K562 (cell line): Measurements from ENCODE around the gene RALGAPA2. TPM values are rescaled to one million over a fixed set of nuclear protein-coding genes. Genes with fewer than 3 reads are reported as not detected.

Experiments used
- ATAC-seq: fragments of 200-7000 bp; cut with Tn5 transposase; 3 replicates; pipeline ENCODE4 v1.9.1; 2020; ENCODE audit warnings: moderate library complexity
- BruUV-seq: library from RNA; stranded (reverse); fragments of 400-500 nt; replicated peaks from 2 replicates; lab custom pipeline; 2021; lab: Mats Ljungman, UMichigan
- CTCF ChIA-PET: fragments of 300-600 bp; formaldehyde crosslinking; extraction: SDS; loops from one replicate; lab custom pipeline; 2021; ENCODE audit warnings: low intra/inter-chr PET ratio; lab: Yijun Ruan, JAX
- POLR2A ChIA-PET: fragments of 300-600, 350-650 bp; sonication (Branson Sonifier 250); formaldehyde crosslinking; extraction: SDS; loops from one replicate; lab custom pipeline; 2021; ENCODE audit warnings: antibody characterized with exemption, inconsistent platforms; lab: Yijun Ruan, JAX
- DNase-seq, 4 experiments: peaks; one replicate each; pipeline versions ENCODE4 v3.0.0 to v3.0.0-alpha.2; 2011 to 2018; ENCODE audit warnings: low spot score in 3 of 4, mixed read lengths in 3 of 4; ENCODE audit errors: extremely low read depth in 1 of 4
- FAIRE-seq: peaks from 2 replicates; lab custom pipeline; 2011; peaks lifted over from hg19 to GRCh38; lab: Jason Lieb, UNC
- H2AFZ ChIP-seq: 2 replicates; pipeline ENCODE4 v1.6.0; 2011; ENCODE audit warnings: low read depth, low read length, control low read depth, inconsistent platforms
- H3K27ac ChIP-seq: fragments of 200-600 bp; 3 replicates; pipeline ENCODE4 v1.8.0; 2011; ENCODE audit warnings: low read depth, mild to moderate bottlenecking, control low read depth, inconsistent platforms, low read length, moderate library complexity, mixed read lengths; ENCODE audit errors: extremely low read depth
- H3K27me3 ChIP-seq, 2 experiments: fragments of 300-600 bp in 1 of 2; 2 replicates in 1 of 2; 3 replicates in 1 of 2; pipeline versions ENCODE4 v1.6.0 to v1.8.0; 2011; ENCODE audit warnings: inconsistent platforms in 2 of 2, low read length in 2 of 2, mild to moderate bottlenecking in 1 of 2, mixed read lengths in 1 of 2, moderate library complexity in 1 of 2; ENCODE audit not compliant: control insufficient read depth in 2 of 2, insufficient read depth in 2 of 2
- H3K36me3 ChIP-seq: fragments of 300-600 bp; 3 replicates; pipeline ENCODE4 v1.8.0; 2011; ENCODE audit warnings: mild to moderate bottlenecking, low read length, inconsistent platforms; ENCODE audit not compliant: control insufficient read depth, insufficient read depth
- H3K4me1 ChIP-seq, 2 experiments: fragments of 200-600 bp in 1 of 2; replicated peaks in 1 of 2; 2 replicates in 1 of 2; 3 replicates in 1 of 2; pipeline versions ENCODE4 v1.5.1 to v1.8.0; 2011; ENCODE audit warnings: inconsistent platforms in 2 of 2, low read length in 2 of 2, mild to moderate bottlenecking in 1 of 2, mixed read lengths in 1 of 2, moderate library complexity in 1 of 2; ENCODE audit not compliant: control insufficient read depth in 2 of 2, insufficient read depth in 2 of 2
- H3K4me2 ChIP-seq: 2 replicates; pipeline ENCODE4 v1.6.1; 2011; ENCODE audit warnings: low read length, control low read depth, inconsistent platforms, mixed read lengths; ENCODE audit not compliant: insufficient read depth
- H3K4me3 ChIP-seq: fragments of 200-600 bp; sonication (generic), shearing (Covaris generic); 2 replicates; pipeline ENCODE4 v1.5.1; 2016; ENCODE audit warnings: control low read depth, inconsistent platforms
- H3K79me2 ChIP-seq: fragments of 200-600 bp; 3 replicates; pipeline ENCODE4 v1.8.0; 2011; ENCODE audit warnings: low read length, inconsistent platforms; ENCODE audit not compliant: control insufficient read depth, insufficient read depth
- H3K9ac ChIP-seq, 2 experiments: 2 replicates each; pipeline versions ENCODE4 v1.6.0 to v1.6.1; 2011; ENCODE audit warnings: low read depth in 2 of 2, low read length in 2 of 2, control low read depth in 1 of 2, inconsistent platforms in 1 of 2, mild to moderate bottlenecking in 1 of 2, mixed read lengths in 1 of 2; ENCODE audit not compliant: insufficient read depth in 1 of 2
- H3K9me1 ChIP-seq: one replicate; pipeline ENCODE4 v1.6.0; 2011; ENCODE audit warnings: inconsistent platforms, mild to moderate bottlenecking, low read length, moderate library complexity; ENCODE audit not compliant: control insufficient read depth, insufficient read depth
- H3K9me3 ChIP-seq: replicated peaks from 2 replicates; pipeline ENCODE4 v1.5.1; 2011; ENCODE audit warnings: low read depth, low read length, inconsistent platforms; ENCODE audit not compliant: control insufficient read depth, insufficient read depth
- H4K20me1 ChIP-seq: replicated peaks from 2 replicates; pipeline ENCODE4 v1.6.1; 2011; ENCODE audit warnings: low read length, inconsistent platforms, mixed read lengths; ENCODE audit not compliant: control insufficient read depth, insufficient read depth
- CREB1 ChIP-seq, 2 experiments: sonication (generic) in 1 of 2; formaldehyde crosslinking in 1 of 2; IDR thresholded peaks; 2 replicates each; pipeline versions ENCODE4 v1.6.1 to v1.8.0; 2012 to 2022; ENCODE audit warnings: inconsistent platforms in 1 of 2, mild to moderate bottlenecking in 1 of 2, missing genetic modification reagents in 1 of 2, moderate library complexity in 1 of 2
- DPF2 ChIP-seq: fragments of 450-650 bp; IDR thresholded peaks from 2 replicates; pipeline ENCODE4 v1.6.1; 2016
- ILK ChIP-seq: fragments of 450-650 bp; IDR thresholded peaks from 2 replicates; pipeline ENCODE4 v1.6.1; 2016; ENCODE audit warnings: missing genetic modification characterization, low read depth, mild to moderate bottlenecking, missing compliant biosample characterization, moderate library complexity, borderline replicate concordance
- MEF2D ChIP-seq: conservative IDR thresholded peaks from 2 replicates; pipeline ENCODE4 v1.6.1; 2016; ENCODE audit warnings: low read depth, missing genetic modification characterization, missing compliant biosample characterization
- NCOA4 ChIP-seq: fragments of 450-650 bp; IDR thresholded peaks from 2 replicates; pipeline ENCODE4 v1.6.1; 2018; ENCODE audit warnings: mild to moderate bottlenecking; ENCODE audit not compliant: partially characterized antibody
- NONO ChIP-seq, 2 experiments: fragments of 200-400 bp in 1 of 2; fragments of 450-650 bp in 1 of 2; formaldehyde crosslinking in 1 of 2; IDR thresholded peaks; 2 replicates each; pipeline ENCODE4 v1.6.1; 2017; ENCODE audit warnings: low read depth in 2 of 2, mild to moderate bottlenecking in 2 of 2, moderate library complexity in 2 of 2, low read length in 1 of 2
- SMAD3 ChIP-seq: fragments of 450-650 bp; formaldehyde crosslinking; conservative IDR thresholded peaks from 2 replicates; pipeline ENCODE4 v1.4.0; 2020; ENCODE audit warnings: mild to moderate bottlenecking
- WGBS: fragments of 100-300 bp; shearing (Covaris generic); methylation state at CpG from one replicate; pipeline ENCODE4 v1.1.6; 2016; ENCODE audit warnings: low coverage, mixed read lengths; ENCODE audit not compliant: insufficient coverage; ENCODE audit errors: missing lambda C conversion rate; 5-methylcytosine and 5-hydroxymethylcytosine counted together
- in situ Hi-C: fragments of 300-500 bp; cut with MboI; formaldehyde crosslinking; loops from 4 replicates; pipeline ENCODE4 v1.15.0; 2018; ENCODE audit warnings: inconsistent platforms, mixed read lengths
- intact Hi-C: fragments of 100-400 bp; cut with micrococcal nuclease; formaldehyde crosslinking; loops from 2 replicates; pipeline ENCODE4 v1.14.2; 2022
- polyA plus RNA-seq, 8 experiments: library from polyadenylated mRNA; depleted of rRNA in 4 of 8; stranded (reverse) in 5 of 8; unstranded in 3 of 8; fragments of >200 nt; fragmentation: Nextera tagmentation in 2 of 8; fragmentation: Illumina TruSeq in 1 of 8; extraction: Ambion mirVana in 2 of 8; extraction: Trizol in 1 of 8; gene quantifications; 2 replicates each; pipeline versions ENCODE4 v1.2.1 to v1.2.3, GENCODE V29; 2011 to 2014; ENCODE audit warnings: inconsistent platforms in 1 of 8, missing spikeins in 1 of 8
- total RNA-seq, 7 experiments: library from RNA; depleted of rRNA in 6 of 7; stranded (reverse); fragments of >200 nt in 6 of 7; fragmentation: Illumina TruSeq in 2 of 7; extraction: Trizol in 2 of 7; gene quantifications; 2 replicates each; pipeline versions ENCODE4 v1.2.1 to v1.2.3, GENCODE V29; 2011 to 2021; ENCODE audit warnings: low replicate concordance in 1 of 7

Gene RALGAPA2
- total and polyA plus RNA-seq, 9 of the 15 experiments (the other 6 are each of a cell fraction or from before 2014, with no cell fraction given), result 0.35 to 2.7 (median 1.4) TPM

DNA sequence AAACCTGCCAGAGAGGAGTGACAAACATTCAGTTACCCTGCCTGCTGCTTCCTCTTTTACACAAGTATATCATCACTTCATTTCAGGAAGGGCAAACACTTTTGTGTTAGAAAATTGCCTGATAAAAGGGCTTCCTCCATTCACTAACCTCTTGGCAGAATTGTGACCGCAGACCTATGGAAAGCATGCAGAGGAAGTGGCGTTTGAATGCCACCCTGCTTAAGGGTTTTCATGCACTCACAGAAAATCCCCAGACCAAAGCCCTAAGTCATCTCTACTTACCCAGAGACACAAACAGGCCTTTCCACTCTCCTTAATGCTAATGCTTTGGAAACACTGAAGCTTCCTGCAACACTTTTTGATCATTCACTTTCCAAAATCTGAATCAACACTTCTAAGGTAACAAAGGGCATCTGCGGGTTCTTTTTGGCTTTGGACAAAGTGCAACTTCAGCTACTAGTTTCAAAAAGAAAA lies 22.1 kb upstream of the RALGAPA2 start:
- no peaks in the 10 kb centered on the region for H3K79me2 ChIP-seq
- H3K4me2 ChIP-seq, result no peak overlapping the region
- ChIA-PET POLR2A (no interaction called here), CTCF (interaction anchor here (0.6 kb wide), 1 partner anchor 516 kb away, joined by 3 read pairs; no protein-coding TSS in a partner anchor)
- no peaks in the 10 kb centered on the region for H3K9me3 ChIP-seq
- H3K9ac ChIP-seq, result no peak overlapping the region
- DNase-seq (no peak), ATAC-seq (no peak), FAIRE-seq (no peak)
- no peaks in the 10 kb centered on the region for H3K4me1 ChIP-seq
- 0% methylated on average over 2 of the region's 3 CpGs for WGBS
- H3K27me3 ChIP-seq, result peaks cover 0 to 9% of the 10 kb centered on the region in 2 experiments; a peak in 1 of 5 replicates
- no peak for TF ChIP-seq DPF2
- TF ChIP-seq NONO (IDR thresholded peaks at IDR 0.05; ENCODE audit: low read depth in 2 of 2, low read length in 1 of 2), result no peak
- no peak for TF ChIP-seq CREB1 (IDR thresholded peaks at IDR 0.05)
- TF ChIP-seq CREB1 (CRISPR knock-in tag; IDR thresholded peaks at IDR 0.05), result no peak
- H3K27ac ChIP-seq, result no peak overlapping the region
- H2AFZ ChIP-seq, result no peak overlapping the region
- in situ Hi-C loops (no loop called here), intact Hi-C loops (no loop called here)
- no peak overlapping the region for H3K4me3 ChIP-seq
- H3K36me3 ChIP-seq, result no peaks in the 10 kb centered on the region
- H4K20me1 ChIP-seq, result no peaks in the 10 kb centered on the region
- no peaks in the 10 kb centered on the region for H3K9me1 ChIP-seq
- no TSS peak for BruUV-seq

DNA sequence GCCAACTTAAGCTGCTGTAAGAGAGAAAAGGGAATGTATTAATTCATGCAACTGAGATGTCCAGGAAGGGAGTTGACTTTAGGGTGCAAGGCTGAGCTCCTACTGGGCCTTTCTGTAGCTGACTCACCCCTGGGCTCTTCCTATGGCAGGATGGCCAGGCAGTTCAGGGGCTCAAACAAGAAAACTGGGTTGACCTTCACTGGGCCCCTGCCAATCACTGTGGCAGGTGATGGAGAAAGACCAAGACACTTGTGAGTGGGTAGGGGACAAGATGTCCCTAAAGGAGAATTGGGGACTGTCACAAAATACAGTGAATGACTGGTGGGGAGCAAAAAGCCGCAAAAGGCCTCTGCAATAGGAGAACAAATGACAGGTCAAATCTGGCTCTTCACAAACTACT lies 21.5 kb upstream of the RALGAPA2 start:
- in situ Hi-C loops, result no loop called here
- H3K36me3 ChIP-seq, result no peaks in the 10 kb centered on the region
- TF ChIP-seq NCOA4 (no peak), MEF2D (tag) (no peak), ILK (tag) (no peak), SMAD3 (CRISPR knock-in tag) (no peak)
- FAIRE-seq (no peak), ATAC-seq (no peak), DNase-seq (no peak)
- BruUV-seq, result no TSS peak
- ChIA-PET POLR2A (no interaction called here), CTCF (interaction anchor here (0.6 kb wide), 1 partner anchor 516 kb away, joined by 3 read pairs; no protein-coding TSS in a partner anchor)
- no peak overlapping the region for H3K27ac ChIP-seq
- no peaks in the 10 kb centered on the region for H3K79me2 ChIP-seq
- H3K9me3 ChIP-seq, result no peaks in the 10 kb centered on the region
- no peaks in the 10 kb centered on the region for H4K20me1 ChIP-seq
- H3K9ac ChIP-seq, result no peak overlapping the region
- H2AFZ ChIP-seq, result no peak overlapping the region
- intact Hi-C loops, result no loop called here
- H3K27me3 ChIP-seq, result peaks cover 0 to 9% of the 10 kb centered on the region in 2 experiments; a peak in 1 of 5 replicates
- WGBS, result 0% methylated on average over 1 of the region's 1 CpG
- H3K4me2 ChIP-seq, result no peak overlapping the region
- H3K4me3 ChIP-seq, result no peak overlapping the region
- H3K9me1 ChIP-seq, result no peaks in the 10 kb centered on the region
- no peaks in the 10 kb centered on the region for H3K4me1 ChIP-seq
